GM21786 (cell line): ENCODE measurements around the gene UBAC1.
"Not testable (repeated sequence)": the region's sequence is repeated elsewhere in the genome, so short reads cannot be mapped to it uniquely, and the experiment has no call there.

Experiments used
- ATAC-seq: cut with Tn5 transposase; IDR thresholded peaks from one replicate; pipeline ENCODE4 v1.9.1; 2021; ENCODE audit not compliant: unreplicated experiment

UBAC1 gene

DNA sequence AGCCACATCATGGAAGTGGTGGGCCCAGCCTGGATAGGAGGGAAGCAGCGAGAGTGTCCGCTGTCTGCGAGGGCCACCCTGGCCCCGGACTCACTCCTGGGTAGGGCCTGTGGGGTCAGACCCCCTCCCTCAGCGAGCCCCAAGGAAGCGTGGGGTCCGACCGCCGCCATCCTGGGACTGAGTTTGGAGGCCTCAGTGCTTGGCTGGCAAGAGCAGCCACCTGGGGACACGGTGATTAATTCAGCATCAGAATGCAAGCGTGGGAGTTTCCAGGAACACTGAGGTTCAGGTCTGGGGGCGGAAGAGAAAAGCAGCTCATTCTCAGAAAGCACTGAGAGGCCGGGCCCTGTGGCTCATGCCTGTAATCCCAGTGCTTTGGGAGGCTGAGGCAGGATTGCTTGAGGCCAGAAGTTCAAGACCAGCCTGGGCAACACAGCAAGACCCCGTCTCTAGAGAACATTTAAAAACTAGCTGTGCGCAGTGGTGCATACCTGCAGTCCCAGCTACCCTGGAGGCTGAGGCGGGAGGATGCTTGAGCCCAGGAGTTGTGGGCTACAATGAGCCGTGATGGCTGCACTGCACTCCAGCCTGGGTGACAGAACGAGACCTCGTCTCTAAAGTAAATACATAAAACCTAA, 35.6 kb downstream of the UBAC1 start:
- ATAC-seq: no peak

DNA sequence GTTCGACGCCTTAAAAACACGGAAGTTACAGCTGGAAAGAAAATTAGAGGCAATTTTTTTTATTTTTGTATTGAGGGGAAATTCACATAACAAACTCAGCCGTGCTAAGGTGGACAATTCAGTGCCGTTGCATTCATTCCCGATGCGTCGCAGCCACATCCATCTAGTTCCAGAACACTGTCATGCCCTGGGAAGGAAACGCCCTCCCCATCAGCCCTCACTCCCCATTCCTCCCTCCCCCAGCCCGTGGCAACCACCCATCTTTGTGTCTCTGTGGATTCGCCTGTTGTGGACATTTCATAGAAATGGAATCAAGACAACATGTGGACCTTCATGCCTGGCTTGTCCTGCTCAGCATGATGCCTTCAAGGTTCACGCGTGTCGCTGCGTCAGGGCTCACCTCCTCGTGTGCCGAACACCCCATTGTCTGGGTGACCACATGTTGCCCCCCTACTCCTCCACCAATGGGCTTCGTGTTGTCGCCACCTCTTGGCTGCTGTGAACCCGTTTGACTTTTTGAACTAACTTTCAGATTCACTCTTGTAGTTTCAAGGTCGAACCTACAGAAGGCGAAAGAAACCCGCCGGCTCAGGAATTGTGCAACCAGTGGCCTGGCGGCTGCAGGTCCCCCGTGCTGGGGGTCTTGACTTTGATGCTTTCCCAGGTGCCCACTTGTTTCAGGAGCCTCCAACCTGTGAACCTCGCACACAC, 36.4 kb downstream of the UBAC1 start:
- ATAC-seq: no peak

DNA sequence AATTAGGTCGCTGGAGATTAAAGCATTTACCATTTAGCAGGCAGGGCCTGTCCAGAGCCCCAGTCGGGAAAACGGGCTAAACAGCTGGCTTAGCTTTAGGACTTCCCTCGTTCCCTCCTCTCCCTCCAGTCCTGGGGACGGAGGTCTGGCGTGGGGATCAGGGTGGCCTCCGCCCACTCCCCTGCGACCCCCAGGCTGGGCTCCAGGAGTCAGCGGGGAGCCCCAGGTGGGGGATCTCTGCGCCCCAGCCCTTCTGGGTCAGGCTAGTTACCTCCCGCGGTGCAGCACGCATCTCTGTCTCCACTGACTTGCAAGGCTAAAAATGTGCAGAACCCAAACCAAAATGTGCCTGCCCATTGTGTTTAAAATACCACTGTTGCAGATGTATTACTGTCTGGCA, 37.7 kb downstream of the UBAC1 start:
- ATAC-seq: no peak

DNA sequence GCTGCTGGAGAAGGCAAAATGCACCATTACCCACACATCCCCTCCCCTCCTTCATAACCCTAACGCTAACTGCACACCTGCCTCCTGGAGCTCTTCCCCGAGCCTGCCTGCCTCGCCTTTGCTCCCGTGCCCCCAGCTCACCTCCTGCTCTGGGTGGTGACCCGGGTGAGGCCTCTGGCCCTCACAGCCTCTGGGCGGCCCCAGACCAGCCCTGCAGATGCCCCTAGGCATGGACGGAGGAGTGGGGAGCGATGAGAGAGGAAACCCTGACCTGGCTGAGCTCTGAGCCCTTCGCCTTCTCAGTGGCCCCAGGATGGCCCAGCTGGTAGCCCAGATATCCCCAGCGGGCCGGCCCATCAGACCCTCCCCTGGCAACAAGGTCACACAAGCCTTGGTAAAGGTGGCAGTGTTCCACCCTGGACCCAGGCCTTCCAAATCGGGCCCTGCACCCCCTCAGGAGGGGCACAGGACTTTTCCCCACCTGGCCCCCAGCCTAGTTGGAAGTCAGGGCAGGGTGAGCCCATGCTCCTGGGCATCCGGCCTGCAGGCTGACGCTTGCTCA, 39.3 kb downstream of the UBAC1 start:
- no peak for ATAC-seq

- no peak for ATAC-seq
Observed at GRCh38 chr9:135920973-135921585, 40.1 kb downstream of the UBAC1 start.

DNA sequence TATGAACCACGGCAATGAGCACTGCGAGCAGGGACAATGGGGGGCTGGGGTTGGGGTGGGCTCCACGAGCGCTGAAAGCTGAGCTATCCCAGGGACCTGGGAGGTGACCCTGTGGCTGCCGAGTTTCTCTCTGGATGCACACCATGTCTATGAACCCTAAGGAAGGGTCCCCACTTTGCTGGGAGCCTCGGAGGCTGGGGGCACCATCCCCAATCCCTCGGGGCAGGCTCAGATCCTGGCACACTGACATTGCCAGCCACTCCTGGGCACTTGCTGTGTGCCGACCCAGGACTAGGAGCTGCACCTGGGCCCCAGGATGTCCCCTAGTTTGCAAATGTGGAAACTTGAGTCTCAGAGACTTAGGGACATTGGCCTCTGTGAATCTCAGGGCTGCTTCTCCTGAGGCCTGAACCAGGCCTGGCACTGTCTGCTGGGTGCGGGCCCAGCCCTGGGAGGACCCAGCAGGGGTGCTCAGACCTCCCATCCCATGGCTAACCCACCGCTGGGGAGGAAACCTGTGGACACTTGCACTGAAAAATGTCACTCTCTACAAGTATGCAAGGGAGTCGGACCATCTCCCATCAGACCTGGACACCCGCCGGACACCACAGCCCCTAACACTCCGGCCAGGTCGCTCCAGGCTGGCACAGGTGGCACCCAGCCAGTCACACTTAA, 40.8 kb downstream of the UBAC1 start:
- no peak for ATAC-seq

DNA sequence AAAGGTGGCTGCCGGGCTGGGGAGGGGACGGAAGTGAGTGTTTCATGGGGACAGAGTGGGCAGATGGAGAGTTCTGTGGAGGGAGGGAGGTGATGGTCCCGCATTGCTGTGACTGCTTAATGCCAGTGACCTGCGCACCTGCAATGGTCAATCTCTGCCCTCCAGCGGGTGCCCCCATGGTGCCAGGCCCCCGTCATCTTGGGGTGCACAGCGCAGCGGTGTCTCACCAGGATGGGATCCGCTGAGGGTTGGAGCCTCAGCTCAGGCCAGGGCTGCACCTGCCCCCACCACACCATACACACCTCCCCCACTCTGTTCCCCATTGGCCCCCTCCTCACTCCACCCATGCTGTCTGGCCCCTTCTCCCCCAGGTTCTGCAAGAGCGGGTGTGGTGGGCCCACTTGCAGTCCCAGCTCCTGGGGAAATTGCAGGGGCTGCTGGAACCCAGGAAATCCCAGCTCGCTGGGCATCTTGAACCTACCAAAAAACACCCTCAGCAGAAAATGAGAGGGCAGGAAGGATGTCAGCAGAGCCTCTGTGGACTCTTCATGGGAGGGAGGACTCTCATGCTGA, 41.8 kb downstream of the UBAC1 start:
- ATAC-seq: no peak

DNA sequence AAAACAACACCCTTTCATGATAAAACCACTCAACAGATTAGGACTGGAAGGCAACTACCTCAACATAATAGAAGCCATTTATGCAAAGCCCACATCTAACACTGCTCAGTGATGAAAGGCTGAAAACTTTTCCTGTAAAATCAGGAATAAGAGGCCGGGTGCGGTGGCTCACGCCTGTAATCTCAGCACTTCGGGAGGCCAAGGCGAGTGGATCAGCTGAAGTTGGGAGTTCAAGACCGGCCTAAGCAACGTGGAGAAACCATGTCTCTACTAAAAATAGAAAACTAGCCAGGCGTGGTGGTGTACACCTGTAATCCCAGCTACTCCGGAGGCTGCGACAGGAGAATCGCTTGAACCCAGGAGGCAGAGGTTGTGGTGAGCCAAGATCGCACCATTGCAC, 44.9 kb downstream of the UBAC1 start:
- ATAC-seq: not testable (repeated sequence)

- ATAC-seq: no peak
Observed at GRCh38 chr9:135914921-135915320, 46.3 kb downstream of the UBAC1 start.

DNA sequence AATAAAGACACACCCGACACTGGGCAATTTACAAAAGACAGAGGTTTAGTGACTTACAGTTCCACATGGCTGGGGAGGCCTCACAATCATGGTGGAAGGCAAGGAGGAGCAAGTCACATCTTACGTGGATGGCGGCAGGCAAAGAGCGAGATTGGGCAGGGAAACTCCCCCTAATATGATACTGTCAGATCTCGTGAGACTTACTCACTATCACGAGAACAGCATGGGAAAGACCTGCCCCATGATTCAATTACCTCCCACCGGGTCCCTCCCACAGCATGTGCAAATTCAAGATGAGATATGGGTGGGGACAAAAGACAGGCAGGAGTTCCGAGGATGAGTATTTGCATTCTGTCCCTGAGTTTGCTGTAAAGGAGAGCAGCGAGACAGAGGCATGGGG, 49.9 kb downstream of the UBAC1 start:
- not testable (repeated sequence) for ATAC-seq

DNA sequence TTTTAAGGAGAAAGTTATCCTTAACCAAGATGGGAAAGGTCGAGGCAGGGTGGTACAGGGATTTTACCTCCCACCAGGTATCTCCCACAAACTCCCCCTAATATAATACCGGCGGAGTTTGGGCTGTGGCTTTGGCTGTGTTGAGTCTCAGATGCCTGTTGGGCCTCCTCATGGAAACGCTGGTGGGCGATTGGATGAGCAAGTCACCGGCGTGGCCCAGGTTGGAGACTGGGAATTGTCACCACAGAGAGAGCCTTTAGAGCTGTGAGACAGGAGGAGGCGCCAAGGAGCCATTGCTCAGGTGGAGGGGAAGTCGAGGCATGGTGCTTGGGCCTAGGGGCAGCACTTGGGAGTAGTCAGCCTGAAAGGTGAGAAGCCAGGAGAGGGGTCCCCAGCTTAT, 50.4 kb downstream of the UBAC1 start:
- ATAC-seq: no peak

GRCh38 chr9:135910216-135910615, 51.0 kb downstream of the UBAC1 start:
- ATAC-seq: no peak

GRCh38 chr9:135909371-135909770, 51.8 kb downstream of the UBAC1 start:
- no peak for ATAC-seq

DNA sequence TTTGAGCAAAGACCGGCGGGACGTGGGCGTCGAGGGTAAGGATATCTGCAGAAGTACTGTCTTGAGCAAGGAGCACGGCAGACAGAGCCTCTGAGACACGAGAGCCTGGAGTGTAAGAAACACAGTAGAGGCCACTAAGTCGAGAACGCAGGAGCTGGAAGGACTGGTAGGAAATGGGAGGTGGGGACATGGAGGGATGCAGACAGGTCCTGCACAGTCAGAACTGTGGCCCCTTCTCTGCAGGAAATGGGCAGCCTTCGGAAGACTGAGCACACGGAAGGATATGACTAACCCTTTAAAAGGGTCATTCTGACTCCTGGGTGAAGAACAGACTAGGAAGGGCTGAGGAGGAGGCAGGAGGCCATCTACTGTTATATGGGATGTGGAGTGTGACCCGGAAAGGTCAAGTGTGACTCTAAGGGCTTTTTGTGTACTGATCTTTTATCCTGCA, 52.4 kb downstream of the UBAC1 start:
- no peak for ATAC-seq

DNA sequence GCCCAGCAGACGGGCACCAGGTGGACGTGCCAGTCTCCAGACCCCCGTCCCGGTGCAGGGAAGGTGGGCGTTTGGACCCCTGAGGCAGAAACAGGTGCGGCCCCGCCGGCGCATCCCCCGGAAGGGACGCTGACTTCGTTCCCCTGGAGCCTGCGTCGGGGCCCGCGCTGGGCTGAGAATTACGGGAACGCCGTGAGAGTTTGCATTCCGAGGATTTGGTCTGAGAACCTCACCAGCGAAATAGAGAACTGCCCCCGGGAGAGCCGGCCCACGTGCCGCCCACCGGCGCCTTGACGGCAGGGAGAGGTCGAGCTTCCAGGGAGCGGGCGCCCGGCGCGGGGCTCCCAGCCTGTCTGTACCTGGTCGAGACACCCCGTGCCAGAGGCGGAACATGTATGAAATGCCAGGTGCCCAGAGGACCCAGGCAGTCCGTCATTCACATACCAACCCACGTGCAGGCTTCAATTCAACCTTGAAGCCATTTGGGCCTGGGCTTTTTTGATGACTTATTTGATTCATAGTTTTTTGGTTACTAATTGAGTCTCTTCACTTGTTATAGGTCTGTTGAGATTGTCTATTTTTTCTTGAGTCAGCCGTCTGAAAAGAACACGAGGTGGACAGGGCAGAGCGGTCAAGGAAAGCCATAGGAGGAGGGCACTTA, 53.0 kb downstream of the UBAC1 start:
- ATAC-seq: no peak

GRCh38 chr9:135907431-135908092, 53.6 kb downstream of the UBAC1 start, which contains the start of gene CAMSAP1:
CAMSAP1 (minus strand) TSS chr9:135907546; CDS start chr9:135907159, 387 bp downstream.
- peak; percentile 65 for ATAC-seq

DNA sequence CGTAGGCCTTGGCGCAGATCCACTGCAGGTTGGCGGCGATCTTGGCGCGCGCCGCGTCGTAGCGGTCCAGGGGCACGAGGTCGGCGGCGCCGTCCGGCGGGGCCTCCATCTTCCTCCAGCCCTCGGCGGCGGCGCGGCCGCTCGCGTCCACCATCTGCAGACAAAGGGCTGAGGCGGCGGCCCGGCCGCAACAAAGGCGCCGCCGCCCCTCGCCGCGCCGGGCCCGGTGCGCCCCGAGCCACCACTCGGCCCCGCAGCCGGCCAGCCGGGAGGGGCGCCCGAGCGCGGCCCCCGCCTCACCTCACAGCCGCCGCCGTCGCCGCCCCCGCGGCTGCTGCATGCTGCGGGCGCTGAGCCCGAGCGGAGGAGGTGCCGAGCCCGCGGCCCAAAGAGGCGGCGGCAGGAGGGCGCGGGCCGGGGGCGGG, 54.2 kb downstream of the UBAC1 start:
- peak; percentile 17 for ATAC-seq

DNA sequence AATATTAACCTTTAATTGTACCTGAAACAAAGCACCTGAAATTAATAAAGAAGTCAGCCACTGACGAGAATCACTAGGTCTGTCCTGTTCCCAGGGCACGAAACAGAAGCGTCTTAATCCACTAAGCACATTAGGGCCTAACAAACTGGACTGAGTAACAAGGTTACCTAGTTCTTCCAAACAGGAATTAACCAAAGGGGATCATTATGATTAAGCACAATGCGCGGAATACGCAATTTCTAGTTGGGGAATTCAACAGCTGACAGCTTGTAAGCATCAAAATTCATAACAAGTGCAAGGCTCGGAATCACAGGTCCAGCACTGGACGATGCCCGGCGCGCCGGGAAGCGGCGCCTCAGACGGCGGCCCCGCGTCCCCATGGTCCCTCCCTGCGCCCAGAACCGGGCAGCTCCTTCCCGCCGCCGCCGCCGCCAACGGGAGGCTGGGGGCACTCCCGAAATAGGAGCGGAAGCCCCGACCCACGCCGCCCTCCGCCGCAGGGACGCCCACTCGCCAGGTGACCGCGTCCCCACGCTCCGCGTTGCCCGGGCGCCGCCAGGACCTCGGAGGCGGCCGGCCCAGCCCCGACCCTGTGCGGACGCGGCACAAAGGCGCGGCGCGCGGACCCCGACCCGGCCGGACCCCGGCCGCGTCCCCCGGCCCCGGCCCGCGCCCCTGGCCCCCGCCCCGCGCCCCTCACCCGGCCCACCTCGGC, 54.7 kb downstream of the UBAC1 start:
- ATAC-seq: peak; percentile 10
